NCI-H187 treated with DMSO at 0.1 percent for 48 hours (cell line): Measurements from ENCODE around the gene ACSF3.
"Not testable (repeated sequence)": the region's sequence is repeated elsewhere in the genome, so short reads cannot be mapped to it uniquely, and the experiment has no call there.

Experiments used
- DNase-seq: peaks from one replicate; lab custom pipeline; 2025; lab: John Stamatoyannopoulos, UW

The ACSF3 gene

GRCh38 chr16:89055894-89056555, 37.6 kb upstream of the ACSF3 start:
- DNase-seq: no peak

GRCh38 chr16:89056592-89056991, 37.1 kb upstream of the ACSF3 start:
- DNase-seq: no peak

- DNase-seq: no peak
Measured at GRCh38 chr16:89057738-89058137, 35.9 kb upstream of the ACSF3 start.

GRCh38 chr16:89058812-89059211, 34.8 kb upstream of the ACSF3 start:
- DNase-seq: no peak

- DNase-seq: no peak
Measured at GRCh38 chr16:89060207-89060794, 33.4 kb upstream of the ACSF3 start.

- no peak for DNase-seq
Measured at GRCh38 chr16:89061086-89061485, 32.6 kb upstream of the ACSF3 start.

GRCh38 chr16:89061590-89062380, 31.9 kb upstream of the ACSF3 start:
- no peak for DNase-seq

- DNase-seq: no peak
Measured at GRCh38 chr16:89062389-89063345, 31.0 kb upstream of the ACSF3 start.

- no peak for DNase-seq
Measured at GRCh38 chr16:89063768-89064320, 29.8 kb upstream of the ACSF3 start.

- no peak for DNase-seq
Measured at GRCh38 chr16:89064606-89065457, 28.8 kb upstream of the ACSF3 start.

- DNase-seq: no peak
Measured at GRCh38 chr16:89065458-89065822, 28.2 kb upstream of the ACSF3 start.

- DNase-seq: no peak
Measured at GRCh38 chr16:89066721-89067120, 26.9 kb upstream of the ACSF3 start.

GRCh38 chr16:89067677-89068443, 25.8 kb upstream of the ACSF3 start:
- DNase-seq: no peak

GRCh38 chr16:89068814-89069616, 24.6 kb upstream of the ACSF3 start:
- not testable (repeated sequence) for DNase-seq

- no peak for DNase-seq
Measured at GRCh38 chr16:89069920-89070319, 23.7 kb upstream of the ACSF3 start.

- no peak for DNase-seq
Measured at GRCh38 chr16:89070590-89070989, 23.1 kb upstream of the ACSF3 start.

GRCh38 chr16:89071686-89072547, 21.7 kb upstream of the ACSF3 start:
- DNase-seq: no peak

GRCh38 chr16:89072548-89073130, 21.0 kb upstream of the ACSF3 start:
- DNase-seq: no peak
